Smooth muscle cell of the umbilical artery (primary cell): ENCODE measurements around the gene IL34. TPM values are rescaled to one million over a fixed set of nuclear protein-coding genes. Genes with fewer than 3 reads are reported as not detected.

ENCODE experiments used
- total RNA-seq: library from RNA; depleted of rRNA; stranded (reverse); fragments of >200 nt; gene quantifications from 2 replicates; pipeline ENCODE4 v1.2.3, GENCODE V29; 2014

The IL34 gene
- 1.9 and 4.5 TPM in 2 replicates for total RNA-seq

DNA sequence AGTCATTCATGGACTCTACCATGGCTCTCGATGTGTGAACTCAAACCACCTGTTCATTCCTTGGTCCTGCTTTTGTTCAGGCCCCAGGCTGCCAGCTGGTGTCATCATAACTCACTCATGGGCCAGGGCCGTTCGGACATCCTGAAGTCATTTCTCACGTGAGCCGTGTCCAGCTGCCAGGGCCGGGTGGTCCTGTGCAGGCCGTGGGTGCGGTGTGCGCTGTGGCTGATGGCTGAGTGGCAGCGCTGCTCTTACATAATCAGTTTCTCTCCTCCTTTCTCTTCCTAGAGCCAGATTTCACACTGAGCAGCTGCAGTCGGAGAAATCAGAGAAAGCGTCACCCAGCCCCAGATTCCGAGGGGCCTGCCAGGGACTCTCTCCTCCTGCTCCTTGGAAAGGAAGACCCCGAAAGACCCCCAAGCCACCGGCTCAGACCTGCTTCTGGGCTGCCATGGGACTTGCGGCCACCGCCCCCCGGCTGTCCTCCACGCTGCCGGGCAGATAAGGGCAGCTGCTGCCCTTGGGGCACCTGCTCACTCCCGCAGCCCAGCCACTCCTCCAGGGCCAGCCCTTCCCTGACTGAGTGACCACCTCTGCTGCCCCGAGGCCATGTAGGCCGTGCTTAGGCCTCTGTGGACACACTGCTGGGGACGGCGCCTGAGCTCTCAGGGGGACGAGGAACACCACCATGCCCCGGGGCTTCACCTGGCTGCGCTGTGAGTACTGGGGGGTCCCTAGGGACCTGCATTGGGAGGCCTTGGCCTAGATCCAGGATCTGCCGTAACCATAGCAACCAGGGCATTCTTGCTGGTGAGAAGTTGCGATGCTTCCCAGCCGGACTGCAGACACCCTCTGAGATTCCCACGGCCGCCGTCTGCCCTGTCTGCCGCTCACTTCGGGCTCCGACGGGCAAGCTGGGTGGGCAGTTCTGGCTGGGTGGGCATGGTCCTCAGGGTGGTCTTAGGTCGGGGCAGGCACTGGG lies at the start of gene IL34:
TSS of gene IL34 (plus strand) at position 300 of the 982 bp plus-strand sequence. CDS start at position 689, 389 bp downstream.

GRCh38 chr16:70685938-70686375 lies 39.6 kb downstream of the IL34 start, which contains the start of gene MTSS2:
TSS of gene MTSS2 (minus strand) at chr16:70686053. CDS start at chr16:70685791, 262 bp downstream.

Other genes with a start within 250 kb of the IL34 start
- 30.0 and 49.2 TPM in 2 replicates for gene ST3GAL2, start 207.5 kb upstream of the IL34 start, total RNA-seq
- gene FCSK, start 192.0 kb upstream of the IL34 start, total RNA-seq, result 9.3 and 12.8 TPM in 2 replicates
- 71.9 and 76.6 TPM in 2 replicates for gene COG4, start 123.0 kb upstream of the IL34 start, total RNA-seq
- gene SF3B3, start 122.7 kb upstream of the IL34 start, total RNA-seq, result 89.1 and 138 TPM in 2 replicates
- 11.6 and 21.1 TPM in 2 replicates for gene MTSS2, start 39.5 kb downstream of the IL34 start, total RNA-seq
- gene VAC14, start 154.6 kb downstream of the IL34 start, total RNA-seq, result 23.5 and 44.8 TPM in 2 replicates